ENCODE data around the gene NELFB. TPM values are rescaled to one million over a fixed set of nuclear protein-coding genes. Genes with fewer than 3 reads are reported as not detected.

The NELFB gene
- polyA plus RNA-seq, 1 donor from 2014 or later: 64.7 TPM

DNA sequence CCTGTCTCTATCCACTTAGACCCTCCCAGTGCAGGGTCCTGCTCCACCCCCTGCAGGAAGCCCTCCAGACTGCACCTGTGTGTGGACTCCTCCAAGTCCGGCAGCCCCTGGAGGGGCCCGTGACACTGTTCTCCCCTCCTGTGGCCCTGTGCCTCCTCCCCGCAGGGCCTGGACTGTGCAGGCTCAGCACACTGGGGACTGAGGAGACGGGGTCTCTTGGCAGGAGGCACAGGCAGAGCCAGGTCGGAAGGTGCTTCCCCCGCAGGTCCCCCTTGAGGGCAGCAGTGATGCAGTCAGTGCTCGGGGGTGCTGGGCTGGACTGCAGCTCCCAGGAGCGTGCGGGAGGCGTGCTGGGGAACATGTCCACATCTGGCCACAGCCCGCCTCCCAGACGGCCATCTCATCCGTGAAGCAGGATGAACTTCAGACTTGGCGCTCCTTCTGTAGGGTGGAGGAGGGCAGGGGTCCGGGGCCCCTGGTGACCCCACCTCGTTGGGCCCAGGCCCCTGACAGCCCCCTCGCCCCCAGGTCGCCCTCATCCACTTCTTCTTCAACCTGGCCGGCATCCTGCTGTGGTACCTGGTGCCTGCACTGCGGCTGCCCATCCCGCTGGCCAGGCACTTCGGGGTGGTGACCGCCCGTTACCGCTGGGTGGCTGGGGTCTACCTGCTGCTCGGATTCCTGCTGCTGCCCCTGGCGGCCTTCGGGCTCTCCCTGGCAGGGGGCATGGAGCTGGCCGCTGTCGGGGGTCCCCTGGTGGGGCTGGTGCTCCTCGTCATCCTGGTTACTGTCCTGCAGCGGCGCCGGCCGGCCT, 19.5 kb upstream of the NELFB start:
- no peaks in the 10 kb centered on the region for H3K9me2 ChIP-seq (ENCODE audit: insufficient read depth, low read length)
- no peak overlapping the region for H3K9ac ChIP-seq (ENCODE audit: low read length)
- no peaks in the 10 kb centered on the region for H3K9me3 ChIP-seq (ENCODE audit: low read length)
- no peak overlapping the region for H2AFZ ChIP-seq (ENCODE audit: low read depth, low read length)
- no peaks in the 10 kb centered on the region for H3K27me3 ChIP-seq (ENCODE audit: insufficient read depth, low read depth, low read length)
- H3K27ac ChIP-seq (ENCODE audit: low read length): no peak overlapping the region
- no peak overlapping the region for H3K4me2 ChIP-seq (ENCODE audit: low read length)
- TF ChIP-seq EZH2 (IDR thresholded peaks at IDR 0.05; ENCODE audit: borderline replicate concordance, insufficient read depth, low read length, poor library complexity, severe bottlenecking) (no peak), EP300 (conservative IDR thresholded peaks at IDR 0.05; ENCODE audit: poor library complexity, severe bottlenecking) (no peak), REST (IDR thresholded peaks at IDR 0.05; ENCODE audit: borderline replicate concordance) (no peak), MXI1 (conservative IDR thresholded peaks at IDR 0.05; ENCODE audit: poor library complexity, severe bottlenecking) (no peak), RAD21 (conservative IDR thresholded peaks at IDR 0.05) (no peak), SMC3 (conservative IDR thresholded peaks at IDR 0.05; ENCODE audit: poor library complexity) (no peak)
- TF ChIP-seq, protein P1, sequence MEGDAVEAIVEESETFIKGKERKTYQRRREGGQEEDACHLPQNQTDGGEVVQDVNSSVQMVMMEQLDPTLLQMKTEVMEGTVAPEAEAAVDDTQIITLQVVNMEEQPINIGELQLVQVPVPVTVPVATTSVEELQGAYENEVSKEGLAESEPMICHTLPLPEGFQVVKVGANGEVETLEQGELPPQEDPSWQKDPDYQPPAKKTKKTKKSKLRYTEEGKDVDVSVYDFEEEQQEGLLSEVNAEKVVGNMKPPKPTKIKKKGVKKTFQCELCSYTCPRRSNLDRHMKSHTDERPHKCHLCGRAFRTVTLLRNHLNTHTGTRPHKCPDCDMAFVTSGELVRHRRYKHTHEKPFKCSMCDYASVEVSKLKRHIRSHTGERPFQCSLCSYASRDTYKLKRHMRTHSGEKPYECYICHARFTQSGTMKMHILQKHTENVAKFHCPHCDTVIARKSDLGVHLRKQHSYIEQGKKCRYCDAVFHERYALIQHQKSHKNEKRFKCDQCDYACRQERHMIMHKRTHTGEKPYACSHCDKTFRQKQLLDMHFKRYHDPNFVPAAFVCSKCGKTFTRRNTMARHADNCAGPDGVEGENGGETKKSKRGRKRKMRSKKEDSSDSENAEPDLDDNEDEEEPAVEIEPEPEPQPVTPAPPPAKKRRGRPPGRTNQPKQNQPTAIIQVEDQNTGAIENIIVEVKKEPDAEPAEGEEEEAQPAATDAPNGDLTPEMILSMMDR (IDR thresholded peaks at IDR 0.05; ENCODE audit: poor library complexity, severe bottlenecking): no peak
- no peak overlapping the region for H3K4me3 ChIP-seq (ENCODE audit: low read length)
- H3K36me3 ChIP-seq (ENCODE audit: insufficient read depth, low read length): no peaks in the 10 kb centered on the region
- no peaks in the 10 kb centered on the region for H3K79me2 ChIP-seq (replicated peaks; ENCODE audit: insufficient read depth, low read length)
- no peaks in the 10 kb centered on the region for H4K20me1 ChIP-seq (ENCODE audit: insufficient read depth)
- H3F3A ChIP-seq (ENCODE audit: insufficient read depth, low read length, poor library complexity, severe bottlenecking): no peaks in the 10 kb centered on the region

- H3K4me2 ChIP-seq (ENCODE audit: low read length): no peak overlapping the region
- no peaks in the 10 kb centered on the region for H3K9me3 ChIP-seq (ENCODE audit: low read length)
- H3K36me3 ChIP-seq (ENCODE audit: insufficient read depth, low read length): no peaks in the 10 kb centered on the region
- no peaks in the 10 kb centered on the region for H4K20me1 ChIP-seq (ENCODE audit: insufficient read depth)
- no peak overlapping the region for H3K4me3 ChIP-seq (ENCODE audit: low read length)
- TF ChIP-seq TAF1 (IDR thresholded peaks at IDR 0.05; ENCODE audit: low read depth): no peak
- peak; percentile 58 for TF ChIP-seq RAD21 (conservative IDR thresholded peaks at IDR 0.05)
- TF ChIP-seq, protein P1 (IDR thresholded peaks at IDR 0.05; ENCODE audit: poor library complexity, severe bottlenecking): peak; percentile 82
- TF ChIP-seq SMC3 (conservative IDR thresholded peaks at IDR 0.05; ENCODE audit: poor library complexity): peak; percentile 66
- no peaks in the 10 kb centered on the region for H3K9me2 ChIP-seq (ENCODE audit: insufficient read depth, low read length)
- H3K9ac ChIP-seq (ENCODE audit: low read length): no peak overlapping the region
- no peaks in the 10 kb centered on the region for H3K27me3 ChIP-seq (ENCODE audit: insufficient read depth, low read depth, low read length)
- no peaks in the 10 kb centered on the region for H3F3A ChIP-seq (ENCODE audit: insufficient read depth, low read length, poor library complexity, severe bottlenecking)
- no peak overlapping the region for H2AFZ ChIP-seq (ENCODE audit: low read depth, low read length)
- H3K27ac ChIP-seq (ENCODE audit: low read length): no peak overlapping the region
- no peaks in the 10 kb centered on the region for H3K79me2 ChIP-seq (replicated peaks; ENCODE audit: insufficient read depth, low read length)
These were observed 18.7 kb upstream of the NELFB start for GRCh38 chr9:137236238-137236935.
